Urinary bladder (tissue), 4 donors: ENCODE data around the gene DOLK. TPM values are rescaled to one million over a fixed set of nuclear protein-coding genes. Genes with fewer than 3 reads are reported as not detected.

ENCODE experiments used
- DNase-seq: peaks from one replicate; pipeline ENCODE4 v3.0.0-alpha.2; 2015; ENCODE audit errors: extremely low spot score
- H3K27ac ChIP-seq: one replicate; pipeline ENCODE4 v1.5.1; 2013; ENCODE audit warnings: low read depth, mild to moderate bottlenecking, moderate library complexity
- H3K36me3 ChIP-seq: one replicate; pipeline ENCODE4 v1.6.1; 2013; ENCODE audit warnings: mild to moderate bottlenecking, moderate library complexity; ENCODE audit not compliant: insufficient read depth
- H3K4me1 ChIP-seq: one replicate; pipeline ENCODE4 v1.6.1; 2013; ENCODE audit warnings: mild to moderate bottlenecking, moderate library complexity; ENCODE audit not compliant: insufficient read depth
- H3K4me3 ChIP-seq: one replicate; pipeline ENCODE4 v1.5.1; 2013; ENCODE audit warnings: low read depth, low read length
- WGBS: extraction: QIAGEN DNeasy Blood & Tissue Kit; methylation state at CpG from one replicate; pipeline ENCODE4 v1.1.7; 2013; 5-methylcytosine and 5-hydroxymethylcytosine counted together
- polyA plus RNA-seq: library from polyadenylated mRNA; stranded (reverse); fragments of 200-250 nt; gene quantifications from one replicate; pipeline ENCODE4 v1.2.3, GENCODE V29; 2013
- total RNA-seq: library from RNA; depleted of rRNA; stranded (reverse); fragments of >200 nt; gene quantifications from one replicate; pipeline ENCODE4 v1.2.3, GENCODE V29; 2014
- donor health status: healthy with polysubstance abuse.
- donor health status: healthy.

The DOLK gene
- total and polyA plus RNA-seq, 2 donors = 11.3 to 16.4 TPM

GRCh38 chr9:128908372-128908771 is 39.0 kb downstream of the DOLK start:
- no peak for DNase-seq
- Histone ChIP-seq H3K27ac (no peak overlapping the region), H3K4me3 (no peak overlapping the region), H3K36me3 (peaks cover 10% of the 10 kb centered on the region), H3K4me1 (no peaks in the 10 kb centered on the region)
- 98% methylated on average over 24 of the region's 24 CpGs for WGBS

- Histone ChIP-seq H3K4me1 (no peaks in the 10 kb centered on the region), H3K4me3 (no peak overlapping the region), H3K27ac (no peak overlapping the region), H3K36me3 (peaks cover 10% of the 10 kb centered on the region)
- 37% methylated on average over 2 of the region's 2 CpGs for WGBS
- no peak for DNase-seq
Measured at GRCh38 chr9:128906741-128907140, 40.7 kb downstream of the DOLK start.

GRCh38 chr9:128905964-128906363 is 41.4 kb downstream of the DOLK start:
- Histone ChIP-seq H3K27ac (no peak overlapping the region), H3K36me3 (peaks cover 10% of the 10 kb centered on the region), H3K4me1 (no peaks in the 10 kb centered on the region), H3K4me3 (no peak overlapping the region)
- no peak for DNase-seq
- WGBS = 83% methylated on average over 7 of the region's 7 CpGs

- WGBS = 89% methylated on average over 10 of the region's 10 CpGs
- no peaks in the 10 kb centered on the region for H3K4me1 ChIP-seq
- peaks cover 8% of the 10 kb centered on the region for H3K36me3 ChIP-seq
- H3K4me3 ChIP-seq = no peak overlapping the region
- no peak for DNase-seq
- no peak overlapping the region for H3K27ac ChIP-seq
Measured at GRCh38 chr9:128903871-128904620, 43.4 kb downstream of the DOLK start.

GRCh38 chr9:128903079-128903461 is 44.3 kb downstream of the DOLK start:
- H3K4me1 ChIP-seq = no peaks in the 10 kb centered on the region
- 89% methylated on average over 2 of the region's 2 CpGs for WGBS
- no peak overlapping the region for H3K4me3 ChIP-seq
- H3K36me3 ChIP-seq = peaks cover 6% of the 10 kb centered on the region
- peak overlapping the region; percentile 86 for H3K27ac ChIP-seq
- no peak for DNase-seq

GRCh38 chr9:128902351-128903078 is 44.9 kb downstream of the DOLK start:
- DNase-seq = peak; percentile 39
- Histone ChIP-seq H3K4me1 (no peaks in the 10 kb centered on the region), H3K4me3 (no peak overlapping the region), H3K27ac (peak overlapping the region; percentile 86), H3K36me3 (peaks cover under 1% of the 10 kb centered on the region)
- 78% methylated on average over 23 of the region's 23 CpGs for WGBS

- no peak for DNase-seq
- Histone ChIP-seq H3K4me1 (no peaks in the 10 kb centered on the region), H3K36me3 (no peaks in the 10 kb centered on the region), H3K4me3 (no peak overlapping the region), H3K27ac (peak overlapping the region; percentile 64)
- WGBS = 83% methylated on average over 5 of the region's 5 CpGs
Measured at GRCh38 chr9:128901822-128902221, 45.6 kb downstream of the DOLK start.

GRCh38 chr9:128901379-128901778 is 46.0 kb downstream of the DOLK start:
- H3K27ac ChIP-seq = peak overlapping the region; percentile 64
- no peak for DNase-seq
- 87% methylated on average over 7 of the region's 7 CpGs for WGBS
- H3K4me3 ChIP-seq = no peak overlapping the region
- H3K4me1 ChIP-seq = no peaks in the 10 kb centered on the region
- no peaks in the 10 kb centered on the region for H3K36me3 ChIP-seq

- Histone ChIP-seq H3K4me3 (no peak overlapping the region), H3K4me1 (no peaks in the 10 kb centered on the region), H3K27ac (peak overlapping the region; percentile 39), H3K36me3 (no peaks in the 10 kb centered on the region)
- DNase-seq = no peak
- WGBS = 63% methylated on average over 8 of the region's 8 CpGs
Measured at GRCh38 chr9:128899566-128900322, 47.7 kb downstream of the DOLK start.

- Histone ChIP-seq H3K36me3 (no peaks in the 10 kb centered on the region), H3K4me1 (no peaks in the 10 kb centered on the region), H3K27ac (no peak overlapping the region), H3K4me3 (no peak overlapping the region)
- WGBS = 84% methylated on average over 18 of the region's 18 CpGs
- DNase-seq = no peak
Measured at GRCh38 chr9:128898845-128899565, 48.4 kb downstream of the DOLK start.

- Histone ChIP-seq H3K27ac (no peak overlapping the region), H3K36me3 (no peaks in the 10 kb centered on the region), H3K4me1 (peaks cover 1% of the 10 kb centered on the region), H3K4me3 (no peak overlapping the region)
- WGBS = 86% methylated on average over 5 of the region's 5 CpGs
- no peak for DNase-seq
Measured at GRCh38 chr9:128898382-128898781, 49.0 kb downstream of the DOLK start.

GRCh38 chr9:128895556-128895955 is 51.8 kb downstream of the DOLK start:
- H3K4me3 ChIP-seq = no peak overlapping the region
- H3K27ac ChIP-seq = no peak overlapping the region
- no peak for DNase-seq
- H3K36me3 ChIP-seq = no peaks in the 10 kb centered on the region
- WGBS = 60% methylated on average over 4 of the region's 4 CpGs
- peaks cover 4% of the 10 kb centered on the region for H3K4me1 ChIP-seq
